Activated CD8-positive, alpha-beta memory T cell treated with anti-CD3 and anti-CD28 coated beads, Interleukin-2, amount 50 U/mL, for 24 hours (primary cell): ENCODE data around the gene TGFBR3L.
"Not testable (repeated sequence)": the region's sequence is repeated elsewhere in the genome, so short reads cannot be mapped to it uniquely, and the experiment has no call there.

ENCODE experiments used
- DNase-seq: peaks from one replicate; pipeline ENCODE4 v3.0.0-alpha.2; 2020; ENCODE audit errors: extremely low read depth

TGFBR3L gene

DNA sequence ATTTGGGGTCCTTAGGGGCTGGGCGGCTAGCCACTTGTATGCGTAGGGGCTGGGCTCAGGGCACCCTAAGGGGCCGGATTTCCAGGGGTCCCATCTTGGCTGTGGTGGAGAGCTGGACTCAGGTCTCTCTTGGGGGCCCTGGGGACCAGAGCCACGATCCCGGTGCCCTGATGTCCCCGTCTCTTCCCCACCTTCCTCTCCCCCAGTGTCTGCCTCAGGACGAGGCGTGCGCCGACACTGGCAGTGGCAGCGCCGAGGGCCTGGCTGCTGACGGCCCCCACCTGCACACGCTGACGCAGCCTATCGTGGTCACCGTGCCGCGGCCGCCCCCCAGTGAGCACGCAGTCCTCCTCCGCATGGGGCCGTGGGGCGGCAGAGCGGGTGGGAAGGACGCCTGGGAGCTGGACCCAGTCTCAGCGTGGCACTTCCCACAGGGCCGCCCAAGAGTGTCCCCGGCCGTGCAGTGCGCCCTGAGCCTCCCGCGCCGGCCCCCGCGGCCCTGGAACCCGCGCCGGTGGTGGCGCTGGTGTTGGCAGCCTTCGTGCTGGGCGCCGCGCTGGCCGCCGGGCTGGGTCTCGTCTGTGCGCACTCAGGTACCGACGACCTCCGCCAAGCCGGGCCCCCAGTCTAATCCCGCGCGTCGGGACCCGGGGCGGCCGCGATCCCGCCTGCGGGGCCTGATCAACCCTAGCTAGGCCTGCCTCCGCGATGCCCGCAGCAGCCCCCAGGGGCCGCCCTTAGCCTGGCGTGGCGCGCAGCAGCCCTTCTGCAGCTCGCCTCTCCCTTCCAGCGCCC is 2.8 kb downstream of the TGFBR3L start:
- DNase-seq: no peak

GRCh38 chr19:7918062-7918614 is 3.5 kb downstream of the TGFBR3L start:
- DNase-seq: not testable (repeated sequence)

GRCh38 chr19:7918615-7919421 is 4.2 kb downstream of the TGFBR3L start:
- no peak for DNase-seq

GRCh38 chr19:7919610-7920518 is 5.2 kb downstream of the TGFBR3L start, which contains the start of gene SNAPC2:
TSS of gene SNAPC2 (plus strand) at chr19:7920338. CDS start at chr19:7920367, 29 bp downstream.
- peak; percentile 91 for DNase-seq

DNA sequence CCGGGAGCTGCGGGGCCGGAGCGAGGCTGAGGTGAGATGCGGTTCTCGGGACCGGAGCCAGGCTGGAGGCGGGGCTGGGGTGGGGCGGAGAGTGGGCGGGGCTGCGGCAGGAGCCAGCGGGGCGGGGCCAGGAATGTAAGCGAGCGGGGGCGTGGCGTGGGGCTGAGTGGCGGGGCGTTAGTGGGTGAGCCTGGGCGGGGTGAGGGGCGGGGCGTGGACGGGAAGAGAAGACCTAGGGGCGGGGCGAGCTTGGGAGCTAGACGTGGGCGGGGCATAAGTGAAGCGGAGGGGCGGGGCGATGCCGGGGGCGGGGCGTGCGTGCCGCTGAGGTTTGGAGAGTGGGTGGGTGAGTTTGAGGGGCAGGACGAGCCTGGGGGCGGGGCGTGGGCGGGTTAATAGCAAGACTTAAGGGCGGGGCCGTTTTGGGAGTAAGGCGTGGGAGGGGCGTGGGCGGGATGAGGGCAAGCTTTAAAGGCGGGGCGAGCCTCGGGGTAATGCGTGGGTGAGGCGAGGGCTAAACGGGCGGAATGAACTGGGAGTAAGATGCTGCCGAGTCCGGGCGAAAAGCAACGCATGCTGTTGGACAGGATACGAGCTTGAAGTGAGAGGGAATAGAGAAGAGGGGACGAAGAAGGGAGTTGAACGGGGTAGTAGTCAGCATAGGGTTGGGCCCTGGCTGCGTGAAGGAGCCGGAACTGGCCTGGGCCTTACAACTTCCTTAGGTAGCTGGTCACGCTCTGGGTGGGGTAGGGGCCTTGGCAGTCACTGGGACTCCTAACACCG is 6.1 kb downstream of the TGFBR3L start:
- DNase-seq: peak; percentile 98

GRCh38 chr19:7921302-7921966 is 6.8 kb downstream of the TGFBR3L start:
- DNase-seq: no peak

DNA sequence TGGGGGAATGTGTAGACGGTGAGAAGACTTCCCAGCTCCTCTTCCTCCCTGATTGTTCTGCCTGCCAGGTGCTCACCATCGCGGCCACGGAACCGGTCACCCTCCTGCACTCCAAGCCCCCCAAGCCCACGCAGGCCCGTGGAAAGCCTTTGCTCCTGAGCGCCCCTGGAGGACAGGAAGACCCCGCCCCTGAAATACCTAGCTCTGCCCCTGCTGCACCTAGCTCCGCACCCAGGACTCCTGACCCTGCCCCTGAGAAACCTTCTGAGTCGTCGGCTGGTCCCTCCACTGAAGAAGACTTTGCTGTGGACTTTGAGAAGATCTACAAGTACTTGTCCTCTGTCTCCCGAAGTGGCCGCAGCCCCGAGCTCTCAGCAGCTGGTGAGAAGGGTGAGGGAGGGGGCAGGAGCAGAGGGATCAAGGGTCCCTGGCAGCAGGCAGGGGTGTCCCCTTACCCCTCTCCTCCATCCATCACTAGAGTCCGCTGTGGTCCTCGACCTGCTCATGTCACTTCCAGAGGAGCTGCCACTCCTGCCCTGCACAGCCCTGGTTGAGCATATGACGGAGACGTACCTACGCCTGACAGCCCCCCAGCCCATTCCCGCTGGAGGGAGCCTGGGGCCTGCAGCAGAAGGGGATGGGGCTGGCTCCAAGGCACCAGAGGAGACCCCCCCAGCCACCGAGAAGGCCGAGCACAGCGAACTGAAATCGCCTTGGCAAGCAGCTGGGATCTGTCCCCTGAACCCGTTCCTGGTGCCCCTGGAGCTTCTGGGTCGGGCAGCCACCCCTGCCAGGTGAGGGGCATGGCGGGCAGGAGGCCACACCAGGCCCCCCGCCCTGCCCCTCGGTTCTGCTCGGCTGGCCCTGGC is 7.6 kb downstream of the TGFBR3L start:
- no peak for DNase-seq

- no peak for DNase-seq
Observed at GRCh38 chr19:7922836-7923195, 8.2 kb downstream of the TGFBR3L start.

DNA sequence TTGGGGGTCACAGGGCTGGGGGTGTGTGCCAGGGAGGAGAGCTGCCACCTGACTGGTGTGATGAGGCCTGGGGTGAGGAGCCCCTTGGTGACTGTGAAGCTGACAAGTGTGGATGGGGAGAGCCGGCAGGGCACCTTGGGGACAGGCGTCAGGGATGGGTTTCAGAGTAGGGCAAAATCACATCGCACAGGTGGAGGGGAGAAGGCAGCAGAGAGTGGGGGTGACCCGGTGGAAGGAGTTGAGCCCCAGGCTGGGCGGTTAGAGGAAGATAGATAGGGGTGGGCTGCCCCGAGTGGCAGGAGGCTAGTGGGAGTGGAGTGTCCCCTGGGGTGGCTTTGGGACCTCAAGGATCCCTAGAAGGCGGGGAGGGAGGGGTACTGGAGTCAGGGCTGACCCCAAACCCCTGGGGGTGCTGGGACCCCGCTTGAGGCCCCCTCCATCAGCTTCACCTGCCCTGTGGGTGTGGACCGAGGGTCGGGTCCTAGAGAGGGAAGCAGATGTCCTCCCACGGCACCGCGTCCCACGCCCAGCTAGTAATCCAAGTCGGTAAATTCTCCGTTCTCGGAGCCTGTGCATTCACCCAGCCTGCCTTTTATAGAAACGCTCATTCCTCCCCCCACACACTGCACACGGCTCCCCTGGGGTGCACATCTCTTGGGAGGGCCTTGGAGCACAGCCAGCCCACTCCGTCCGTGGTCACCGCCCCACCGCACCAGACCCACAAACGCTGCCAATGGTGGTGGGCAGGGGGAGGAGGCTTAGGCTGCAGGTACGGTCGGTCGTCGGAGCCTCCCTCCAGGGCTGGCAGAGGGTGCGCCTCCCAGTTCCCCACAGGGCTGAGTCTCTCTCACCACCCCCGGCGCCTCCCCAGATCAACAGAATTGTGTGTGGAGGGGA is 8.9 kb downstream of the TGFBR3L start:
- DNase-seq: no peak

DNA sequence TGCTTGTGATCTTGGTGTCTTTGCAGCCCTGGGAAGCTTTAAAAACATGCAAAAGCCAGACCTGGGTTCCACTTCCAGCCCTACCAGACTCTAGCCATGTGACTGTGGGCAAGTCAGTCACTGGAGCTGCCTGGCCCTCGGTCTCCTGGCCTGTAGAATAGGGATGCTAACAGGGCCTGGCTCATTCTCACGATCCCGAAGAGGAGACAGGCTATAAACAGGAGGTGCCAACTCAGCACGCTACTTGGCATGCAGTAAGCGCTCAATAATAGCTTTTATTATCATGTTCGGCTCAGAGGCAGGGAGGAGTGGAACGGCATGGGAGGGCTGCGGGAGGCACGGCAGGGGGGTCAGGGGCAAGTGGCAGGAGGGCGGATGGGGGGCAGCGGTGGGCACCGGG is 9.6 kb downstream of the TGFBR3L start:
- no peak for DNase-seq

DNA sequence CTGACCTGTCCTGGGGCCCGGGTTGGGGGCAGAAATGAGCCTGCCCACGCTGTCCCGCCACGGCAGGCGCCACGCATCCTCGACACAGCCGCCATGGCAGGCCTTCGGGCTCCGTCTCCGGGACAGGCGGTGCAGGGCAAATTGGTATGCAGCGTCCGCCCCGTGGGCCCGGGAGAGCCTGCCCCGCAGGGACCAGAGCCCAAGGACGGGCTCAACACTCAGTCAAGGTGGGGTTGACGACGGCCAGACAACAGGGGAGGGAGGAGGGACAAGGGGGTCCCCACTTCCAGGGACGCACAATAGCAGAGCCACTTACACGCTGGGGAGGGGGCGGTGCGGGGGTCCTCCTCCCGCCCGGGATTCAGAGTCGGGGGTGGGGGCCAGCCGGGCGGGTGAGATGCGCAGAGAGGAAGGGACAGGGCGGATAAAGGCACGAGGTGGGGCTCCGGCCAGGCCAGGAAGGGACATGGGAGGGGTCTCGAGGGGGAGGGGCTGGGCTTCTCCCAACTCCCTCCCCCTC is 10.1 kb downstream of the TGFBR3L start:
- DNase-seq: no peak

GRCh38 chr19:7925171-7925851 is 10.7 kb downstream of the TGFBR3L start:
- peak; percentile 38 for DNase-seq

DNA sequence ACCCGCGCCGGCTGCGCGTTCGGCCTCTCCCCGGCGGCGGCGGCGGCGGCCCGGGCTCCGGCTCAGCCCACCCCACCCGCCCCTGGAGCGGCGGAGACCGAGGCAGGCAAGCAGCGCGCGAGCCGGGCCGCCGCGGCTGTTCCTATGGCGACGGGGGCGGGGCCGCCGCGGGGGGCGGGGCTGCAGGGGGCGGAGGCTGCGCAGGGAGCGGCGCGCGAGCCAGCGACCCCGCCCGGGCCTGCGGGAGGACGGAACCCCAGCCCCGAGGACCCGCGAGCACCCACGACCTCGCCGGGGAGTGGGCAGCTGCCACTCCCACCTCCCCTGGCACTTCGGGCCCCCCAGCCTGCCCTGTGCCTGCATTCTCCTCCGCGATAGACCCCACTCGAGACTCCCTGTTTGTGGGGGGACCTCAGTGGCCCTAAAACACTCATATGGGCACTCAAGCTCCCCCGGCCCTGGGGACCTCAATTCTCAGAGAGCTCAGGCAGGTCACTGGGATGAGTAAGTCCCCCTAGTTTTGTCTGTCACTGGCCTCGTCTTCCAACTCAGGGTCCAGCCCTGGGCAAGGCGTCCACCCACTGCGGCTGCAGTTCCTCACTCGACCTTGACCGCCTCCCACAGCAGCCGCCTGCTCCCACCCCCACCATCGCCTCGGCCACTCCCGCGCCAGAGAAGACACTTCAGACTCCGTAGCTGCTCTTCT is 11.5 kb downstream of the TGFBR3L start, which contains the start of gene CTXN1:
Gene CTXN1 (minus strand): TSS at position 115 of the 706 bp plus-strand sequence. CDS start 597 bp downstream, outside the sequence.
- no peak for DNase-seq

DNA sequence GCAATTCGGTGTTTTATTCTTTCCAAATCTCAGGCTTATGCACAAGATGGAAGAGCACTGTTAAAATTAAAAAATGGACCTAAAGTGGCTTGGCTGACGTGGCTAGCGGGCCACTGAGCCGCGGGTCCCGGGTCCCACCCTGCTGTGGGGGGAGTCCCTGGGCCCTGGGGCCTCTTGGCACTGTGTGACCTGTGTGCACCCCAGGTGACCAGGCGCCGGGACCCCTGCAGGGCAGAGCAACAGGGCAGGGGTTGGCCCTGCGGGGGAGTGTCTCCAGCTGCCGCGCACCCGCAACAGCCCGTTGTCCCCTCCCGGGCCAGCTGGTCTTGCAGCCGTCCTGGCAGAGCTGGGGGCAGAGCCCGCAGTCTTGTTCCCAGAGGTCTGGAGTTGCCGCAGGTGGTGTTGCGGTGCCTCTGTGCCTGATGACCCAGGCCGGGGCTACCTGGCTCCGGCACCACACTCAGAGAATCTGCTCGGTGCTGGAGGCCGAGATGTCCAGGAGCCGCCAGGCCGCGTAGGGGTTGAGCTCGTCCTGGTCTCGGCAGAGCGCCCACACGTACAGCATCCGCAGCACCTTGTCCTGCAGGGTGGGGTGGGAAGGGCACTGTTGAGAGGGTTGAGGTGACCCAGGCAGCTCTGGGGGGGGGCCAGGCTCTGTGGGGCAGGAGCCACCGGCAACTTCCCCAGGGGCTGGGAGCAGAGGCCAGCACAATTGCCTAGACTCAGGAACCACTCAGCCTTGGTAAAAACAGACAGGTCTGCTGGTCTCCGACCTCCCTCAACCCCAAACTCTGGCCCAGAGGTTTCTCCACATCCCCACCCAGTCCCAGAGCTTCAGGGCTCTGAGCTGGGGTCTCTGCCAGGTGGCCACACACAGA is 12.3 kb downstream of the TGFBR3L start:
- DNase-seq: no peak

DNA sequence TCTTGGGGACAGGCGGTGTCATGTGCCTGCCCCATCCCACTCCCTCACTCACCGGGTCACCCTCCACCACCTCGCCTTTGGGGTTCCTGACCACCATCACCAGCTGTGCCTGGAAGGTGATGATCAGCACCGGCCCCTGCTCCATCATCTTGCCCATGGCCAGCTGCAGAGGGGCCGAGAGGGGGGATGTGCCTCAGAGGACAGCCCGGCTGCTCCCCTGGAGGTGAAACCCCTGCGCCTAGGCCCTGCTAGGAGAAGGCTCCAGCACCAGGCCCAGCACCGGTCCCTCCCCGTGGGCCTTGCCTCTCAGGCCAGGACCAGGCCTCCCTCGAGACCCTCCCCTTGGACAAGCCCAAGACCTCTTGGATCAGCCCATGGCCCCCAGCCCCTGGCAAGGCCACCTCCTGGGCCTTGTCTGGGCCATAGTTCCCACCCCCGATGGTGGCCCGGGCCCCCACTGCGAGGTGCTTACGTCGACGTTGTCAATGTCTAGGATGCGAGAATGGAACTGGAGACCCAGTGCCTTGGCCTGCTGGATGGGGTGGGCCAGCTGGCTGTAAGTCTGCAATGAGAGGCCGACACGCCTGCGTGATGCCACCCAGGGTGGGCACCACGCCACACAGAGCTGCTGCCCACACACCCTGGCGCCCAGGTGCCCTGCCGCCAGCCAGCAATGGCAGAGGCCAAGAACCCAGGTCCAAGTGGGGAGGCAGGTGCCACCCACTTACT is 13.1 kb downstream of the TGFBR3L start:
- DNase-seq: no peak
